ENCODE results near the gene LINC01488.

LINC01488 gene

GRCh38 chr11:69531717-69532088 lies 50.2 kb downstream of the LINC01488 start:
- H3K4me1 ChIP-seq (ENCODE audit: control insufficient read depth, insufficient read depth, low read length, poor library complexity, severe bottlenecking): no peaks in the 10 kb centered on the region
- H3K9me3 ChIP-seq (ENCODE audit: control insufficient read depth, low read length): no peaks in the 10 kb centered on the region
- no peaks in the 10 kb centered on the region for H3K27me3 ChIP-seq (replicated peaks; ENCODE audit: control insufficient read depth, insufficient read depth, low read length, poor library complexity, severe bottlenecking)
- H3K4me3 ChIP-seq (ENCODE audit: insufficient read depth, low read depth, low read length, poor library complexity, severe bottlenecking): no peak overlapping the region
- DNase-seq: no peak
- no peak overlapping the region for H3K27ac ChIP-seq (ENCODE audit: insufficient read depth, low read length, poor library complexity, severe bottlenecking)
- H3K36me3 ChIP-seq (ENCODE audit: control insufficient read depth, insufficient read depth, low read length): no peaks in the 10 kb centered on the region

- H3K27me3 ChIP-seq (replicated peaks; ENCODE audit: control insufficient read depth, insufficient read depth, low read length, poor library complexity, severe bottlenecking): no peaks in the 10 kb centered on the region
- H3K9me3 ChIP-seq (ENCODE audit: control insufficient read depth, low read length): no peaks in the 10 kb centered on the region
- H3K36me3 ChIP-seq (ENCODE audit: control insufficient read depth, insufficient read depth, low read length): no peaks in the 10 kb centered on the region
- H3K4me3 ChIP-seq (ENCODE audit: insufficient read depth, low read depth, low read length, poor library complexity, severe bottlenecking): no peak overlapping the region
- no peak overlapping the region for H3K27ac ChIP-seq (ENCODE audit: insufficient read depth, low read length, poor library complexity, severe bottlenecking)
- DNase-seq: no peak
- H3K4me1 ChIP-seq (ENCODE audit: control insufficient read depth, insufficient read depth, low read length, poor library complexity, severe bottlenecking): no peaks in the 10 kb centered on the region
These were observed 52.1 kb downstream of the LINC01488 start for GRCh38 chr11:69533296-69534165.

- Histone ChIP-seq H3K4me3 (ENCODE audit: insufficient read depth, low read depth, low read length, poor library complexity, severe bottlenecking) (no peak overlapping the region), H3K9me3 (ENCODE audit: control insufficient read depth, low read length) (no peaks in the 10 kb centered on the region), H3K36me3 (ENCODE audit: control insufficient read depth, insufficient read depth, low read length) (no peaks in the 10 kb centered on the region), H3K27me3 (replicated peaks; ENCODE audit: control insufficient read depth, insufficient read depth, low read length, poor library complexity, severe bottlenecking) (no peaks in the 10 kb centered on the region), H3K4me1 (ENCODE audit: control insufficient read depth, insufficient read depth, low read length, poor library complexity, severe bottlenecking) (no peaks in the 10 kb centered on the region), H3K27ac (ENCODE audit: insufficient read depth, low read length, poor library complexity, severe bottlenecking) (no peak overlapping the region)
- no peak for DNase-seq
These were observed 52.7 kb downstream of the LINC01488 start for GRCh38 chr11:69534166-69534530.

GRCh38 chr11:69535908-69536307 lies 54.4 kb downstream of the LINC01488 start:
- Histone ChIP-seq H3K27ac (ENCODE audit: insufficient read depth, low read length, poor library complexity, severe bottlenecking) (no peak overlapping the region), H3K4me1 (ENCODE audit: control insufficient read depth, insufficient read depth, low read length, poor library complexity, severe bottlenecking) (no peaks in the 10 kb centered on the region), H3K27me3 (replicated peaks; ENCODE audit: control insufficient read depth, insufficient read depth, low read length, poor library complexity, severe bottlenecking) (peaks cover 4% of the 10 kb centered on the region), H3K4me3 (ENCODE audit: insufficient read depth, low read depth, low read length, poor library complexity, severe bottlenecking) (no peak overlapping the region), H3K36me3 (ENCODE audit: control insufficient read depth, insufficient read depth, low read length) (no peaks in the 10 kb centered on the region), H3K9me3 (ENCODE audit: control insufficient read depth, low read length) (no peaks in the 10 kb centered on the region)
- DNase-seq: no peak

- H3K27me3 ChIP-seq (replicated peaks; ENCODE audit: control insufficient read depth, insufficient read depth, low read length, poor library complexity, severe bottlenecking): peaks cover 4% of the 10 kb centered on the region
- no peak overlapping the region for H3K27ac ChIP-seq (ENCODE audit: insufficient read depth, low read length, poor library complexity, severe bottlenecking)
- H3K4me1 ChIP-seq (ENCODE audit: control insufficient read depth, insufficient read depth, low read length, poor library complexity, severe bottlenecking): no peaks in the 10 kb centered on the region
- no peaks in the 10 kb centered on the region for H3K36me3 ChIP-seq (ENCODE audit: control insufficient read depth, insufficient read depth, low read length)
- H3K9me3 ChIP-seq (ENCODE audit: control insufficient read depth, low read length): no peaks in the 10 kb centered on the region
- H3K4me3 ChIP-seq (ENCODE audit: insufficient read depth, low read depth, low read length, poor library complexity, severe bottlenecking): no peak overlapping the region
- no peak for DNase-seq
These were observed 54.9 kb downstream of the LINC01488 start for GRCh38 chr11:69536406-69536805.

- DNase-seq: no peak
- Histone ChIP-seq H3K27me3 (replicated peaks; ENCODE audit: control insufficient read depth, insufficient read depth, low read length, poor library complexity, severe bottlenecking) (peaks cover 4% of the 10 kb centered on the region), H3K4me1 (ENCODE audit: control insufficient read depth, insufficient read depth, low read length, poor library complexity, severe bottlenecking) (no peaks in the 10 kb centered on the region), H3K4me3 (ENCODE audit: insufficient read depth, low read depth, low read length, poor library complexity, severe bottlenecking) (no peak overlapping the region), H3K9me3 (ENCODE audit: control insufficient read depth, low read length) (no peaks in the 10 kb centered on the region), H3K36me3 (ENCODE audit: control insufficient read depth, insufficient read depth, low read length) (no peaks in the 10 kb centered on the region), H3K27ac (ENCODE audit: insufficient read depth, low read length, poor library complexity, severe bottlenecking) (no peak overlapping the region)
These were observed 55.7 kb downstream of the LINC01488 start for GRCh38 chr11:69537126-69537525.

GRCh38 chr11:69537855-69538640 lies 56.6 kb downstream of the LINC01488 start:
- Histone ChIP-seq H3K27me3 (replicated peaks; ENCODE audit: control insufficient read depth, insufficient read depth, low read length, poor library complexity, severe bottlenecking) (peaks cover 4% of the 10 kb centered on the region), H3K4me3 (ENCODE audit: insufficient read depth, low read depth, low read length, poor library complexity, severe bottlenecking) (no peak overlapping the region), H3K27ac (ENCODE audit: insufficient read depth, low read length, poor library complexity, severe bottlenecking) (no peak overlapping the region), H3K4me1 (ENCODE audit: control insufficient read depth, insufficient read depth, low read length, poor library complexity, severe bottlenecking) (no peaks in the 10 kb centered on the region), H3K9me3 (ENCODE audit: control insufficient read depth, low read length) (no peaks in the 10 kb centered on the region), H3K36me3 (ENCODE audit: control insufficient read depth, insufficient read depth, low read length) (no peaks in the 10 kb centered on the region)
- no peak for DNase-seq

- Histone ChIP-seq H3K4me3 (ENCODE audit: insufficient read depth, low read depth, low read length, poor library complexity, severe bottlenecking) (no peak overlapping the region), H3K9me3 (ENCODE audit: control insufficient read depth, low read length) (no peaks in the 10 kb centered on the region), H3K27me3 (replicated peaks; ENCODE audit: control insufficient read depth, insufficient read depth, low read length, poor library complexity, severe bottlenecking) (peaks cover 4% of the 10 kb centered on the region), H3K27ac (ENCODE audit: insufficient read depth, low read length, poor library complexity, severe bottlenecking) (no peak overlapping the region), H3K36me3 (ENCODE audit: control insufficient read depth, insufficient read depth, low read length) (no peaks in the 10 kb centered on the region), H3K4me1 (ENCODE audit: control insufficient read depth, insufficient read depth, low read length, poor library complexity, severe bottlenecking) (no peaks in the 10 kb centered on the region)
- no peak for DNase-seq
These were observed 57.4 kb downstream of the LINC01488 start for GRCh38 chr11:69538854-69539253.

GRCh38 chr11:69539416-69540117 lies 58.1 kb downstream of the LINC01488 start:
- Histone ChIP-seq H3K4me1 (ENCODE audit: control insufficient read depth, insufficient read depth, low read length, poor library complexity, severe bottlenecking) (no peaks in the 10 kb centered on the region), H3K27me3 (replicated peaks; ENCODE audit: control insufficient read depth, insufficient read depth, low read length, poor library complexity, severe bottlenecking) (peaks cover 4% of the 10 kb centered on the region), H3K4me3 (ENCODE audit: insufficient read depth, low read depth, low read length, poor library complexity, severe bottlenecking) (no peak overlapping the region), H3K9me3 (ENCODE audit: control insufficient read depth, low read length) (no peaks in the 10 kb centered on the region), H3K36me3 (ENCODE audit: control insufficient read depth, insufficient read depth, low read length) (no peaks in the 10 kb centered on the region), H3K27ac (ENCODE audit: insufficient read depth, low read length, poor library complexity, severe bottlenecking) (no peak overlapping the region)
- no peak for DNase-seq

Data from effector memory CD4-positive, alpha-beta T cell (primary cell).